Loucy (cell line): ENCODE results near the gene HS3ST3B1.

Source experiments
- H2AFZ ChIP-seq: fragments of 200-600 bp; sonication (generic); 2 replicates; pipeline ENCODE4 v1.6.0; 2016; ENCODE audit warnings: antibody characterized with exemption, mild to moderate bottlenecking, low read length, moderate library complexity
- H3F3A ChIP-seq: fragments of 200-600 bp; 2 replicates; pipeline ENCODE4 v1.6.0; 2016; ENCODE audit warnings: antibody characterized with exemption, low read depth, mild to moderate bottlenecking
- H3K27me3 ChIP-seq: fragments of 200-600 bp; sonication (generic); 2 replicates; pipeline ENCODE4 v1.6.1; 2014; ENCODE audit warnings: low read length, mild to moderate bottlenecking; ENCODE audit not compliant: insufficient read depth, poor library complexity, severe bottlenecking
- H3K36me3 ChIP-seq: fragments of 200-600 bp; sonication (generic); 2 replicates; pipeline ENCODE4 v1.6.1; 2016; ENCODE audit warnings: low read length; ENCODE audit not compliant: insufficient read depth
- H3K4me1 ChIP-seq: fragments of 200-600 bp; sonication (generic); 2 replicates; pipeline ENCODE4 v1.5.1; 2014; ENCODE audit warnings: low read length, mild to moderate bottlenecking; ENCODE audit not compliant: insufficient read depth, poor library complexity, severe bottlenecking
- H3K4me2 ChIP-seq: fragments of 200-600 bp; sonication (generic); 2 replicates; pipeline ENCODE4 v1.6.0; 2014; ENCODE audit warnings: antibody characterized with exemption, low read length, low read depth, mild to moderate bottlenecking; ENCODE audit not compliant: poor library complexity, severe bottlenecking
- H3K4me3 ChIP-seq: fragments of 200-600 bp; sonication (generic); 2 replicates; pipeline ENCODE4 v1.5.1; 2014; ENCODE audit warnings: low read length, mild to moderate bottlenecking, mixed read lengths; ENCODE audit not compliant: poor library complexity, severe bottlenecking
- H3K79me2 ChIP-seq: fragments of 200-600 bp; sonication (generic); 2 replicates; pipeline ENCODE4 v1.6.1; 2014; ENCODE audit warnings: low read length; ENCODE audit not compliant: insufficient read depth
- H3K9ac ChIP-seq: fragments of 200-600 bp; sonication (generic); 2 replicates; pipeline ENCODE4 v1.6.0; 2014; ENCODE audit warnings: mild to moderate bottlenecking, low read depth, low read length, moderate library complexity; ENCODE audit not compliant: poor library complexity, severe bottlenecking
- H3K9me2 ChIP-seq: fragments of 200-600 bp; sonication (generic); replicated peaks from 2 replicates; pipeline ENCODE4 v1.6.1; 2016; ENCODE audit warnings: low read depth, low read length, mixed read lengths
- H3K9me3 ChIP-seq: fragments of 200-600 bp; sonication (generic); 2 replicates; pipeline ENCODE4 v1.6.1; 2014; ENCODE audit warnings: mild to moderate bottlenecking, antibody characterized with exemption, low read length, low read depth; ENCODE audit not compliant: insufficient read depth
- H4K20me1 ChIP-seq: fragments of 200-600 bp; sonication (generic); 2 replicates; pipeline ENCODE4 v1.6.0; 2014; ENCODE audit warnings: antibody characterized with exemption, low read length, mild to moderate bottlenecking; ENCODE audit not compliant: insufficient read depth, poor library complexity, severe bottlenecking
- CTCF ChIP-seq: fragments of 200-600 bp; sonication (generic); conservative IDR thresholded peaks from 2 replicates; pipeline ENCODE4 v1.5.1; 2014; ENCODE audit warnings: mild to moderate bottlenecking, antibody characterized with exemption, low read length
- EZH2phosphoT487 ChIP-seq: fragments of 200-600 bp; IDR thresholded peaks from 2 replicates; pipeline ENCODE4 v1.6.1; 2018; ENCODE audit warnings: antibody characterized with exemption, mild to moderate bottlenecking, moderate library complexity, borderline replicate concordance

HS3ST3B1 gene

GRCh38 chr17:14351493-14351892 lies 50.6 kb downstream of the HS3ST3B1 start:
- no peaks in the 10 kb centered on the region for H3K79me2 ChIP-seq
- no peaks in the 10 kb centered on the region for H4K20me1 ChIP-seq
- no peaks in the 10 kb centered on the region for H3K9me2 ChIP-seq
- no peak for TF ChIP-seq EZH2phosphoT487
- no peak for TF ChIP-seq CTCF
- no peaks in the 10 kb centered on the region for H3K36me3 ChIP-seq
- H3K4me2 ChIP-seq: no peak overlapping the region
- H3K4me1 ChIP-seq: no peaks in the 10 kb centered on the region
- no peak overlapping the region for H3K9ac ChIP-seq
- H3K27me3 ChIP-seq: no peaks in the 10 kb centered on the region
- no peak overlapping the region for H2AFZ ChIP-seq
- H3K4me3 ChIP-seq: no peak overlapping the region
- H3K9me3 ChIP-seq: peaks cover 5% of the 10 kb centered on the region; the same call in 1 of the 2 replicates
- no peaks in the 10 kb centered on the region for H3F3A ChIP-seq

- Histone ChIP-seq H3K4me1 (no peaks in the 10 kb centered on the region), H3K9ac (no peak overlapping the region), H3K36me3 (no peaks in the 10 kb centered on the region), H4K20me1 (no peaks in the 10 kb centered on the region), H3K79me2 (no peaks in the 10 kb centered on the region), H3K4me2 (no peak overlapping the region), H3K9me3 (peaks cover 5% of the 10 kb centered on the region; the same call in 1 of the 2 replicates), H2AFZ (no peak overlapping the region), H3K4me3 (no peak overlapping the region), H3F3A (no peaks in the 10 kb centered on the region), H3K9me2 (no peaks in the 10 kb centered on the region), H3K27me3 (no peaks in the 10 kb centered on the region)
- TF ChIP-seq CTCF: no peak
- no peak for TF ChIP-seq EZH2phosphoT487
Observed at GRCh38 chr17:14352136-14352535, 51.3 kb downstream of the HS3ST3B1 start.

- H3K9me3 ChIP-seq: peaks cover 5% of the 10 kb centered on the region; the same call in 1 of the 2 replicates
- H3K9me2 ChIP-seq: no peaks in the 10 kb centered on the region
- no peaks in the 10 kb centered on the region for H3K79me2 ChIP-seq
- H3K4me1 ChIP-seq: no peaks in the 10 kb centered on the region
- H4K20me1 ChIP-seq: no peaks in the 10 kb centered on the region
- H3K4me3 ChIP-seq: no peak overlapping the region
- no peaks in the 10 kb centered on the region for H3K36me3 ChIP-seq
- no peak overlapping the region for H3K4me2 ChIP-seq
- no peak overlapping the region for H2AFZ ChIP-seq
- no peaks in the 10 kb centered on the region for H3K27me3 ChIP-seq
- H3K9ac ChIP-seq: no peak overlapping the region
- H3F3A ChIP-seq: no peaks in the 10 kb centered on the region
- TF ChIP-seq CTCF (no peak), EZH2phosphoT487 (no peak)
Observed at GRCh38 chr17:14353861-14354474, 53.1 kb downstream of the HS3ST3B1 start.
